Ramos (cell line): Measurements from ENCODE around the gene MICAL2.

Experiments
- in situ Hi-C: fragments of 300-500 bp; cut with MboI; formaldehyde crosslinking; loops from one replicate; pipeline ENCODE4 v1.14.3; 2022; ENCODE audit warnings: low sequenced_read_pairs; ENCODE audit not compliant: unreplicated experiment

Gene MICAL2

DNA sequence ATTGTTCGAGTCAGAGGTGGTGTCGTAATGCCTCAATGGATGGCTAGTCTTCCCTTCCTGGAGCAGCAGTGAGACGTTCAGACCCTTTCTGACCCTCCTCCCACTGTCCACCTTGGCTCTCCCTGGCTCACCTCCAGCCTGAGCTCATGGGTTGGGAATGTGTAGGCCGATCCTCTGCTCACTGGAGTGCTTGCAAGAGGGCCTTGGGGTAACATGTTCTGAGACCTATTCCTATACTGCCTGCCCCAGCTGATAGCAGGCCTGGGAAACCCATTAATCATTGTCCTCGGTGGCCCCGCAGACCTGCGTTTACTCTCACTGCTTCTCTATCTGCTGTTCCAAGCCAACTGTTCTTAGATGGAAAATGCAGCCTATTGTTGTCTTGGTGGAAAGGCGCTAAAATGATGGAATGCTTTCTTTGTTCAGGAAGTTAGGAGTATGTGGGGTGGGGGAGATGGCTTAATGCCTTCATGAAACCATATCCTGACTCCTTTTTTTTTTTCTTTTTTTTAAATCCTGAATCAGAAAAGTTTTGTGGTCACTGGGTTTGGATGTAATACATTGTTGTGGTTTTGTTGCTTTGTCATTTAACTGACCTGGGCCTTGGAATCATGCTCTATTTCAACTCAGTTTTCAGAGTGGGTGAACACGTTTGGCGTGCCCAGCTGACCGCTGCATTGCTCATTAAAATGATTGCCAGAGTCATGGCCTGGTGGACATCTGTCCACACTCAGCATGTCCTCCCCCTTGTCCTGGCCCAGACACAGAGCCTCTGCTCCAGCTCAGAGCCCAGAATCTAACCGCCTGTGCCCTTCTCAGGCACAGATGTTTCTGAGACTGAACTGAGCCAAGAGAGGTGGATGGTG is 72.5 kb downstream of the MICAL2 start:
- in situ Hi-C loops, result no loop called here

- in situ Hi-C loops, result no loop called here
These were observed 73.6 kb downstream of the MICAL2 start for GRCh38 chr11:12183827-12184620.

GRCh38 chr11:12184699-12185098 is 74.3 kb downstream of the MICAL2 start:
- in situ Hi-C loops, result no loop called here

- in situ Hi-C loops, result no loop called here
These were observed 74.8 kb downstream of the MICAL2 start for GRCh38 chr11:12185106-12185690.

DNA sequence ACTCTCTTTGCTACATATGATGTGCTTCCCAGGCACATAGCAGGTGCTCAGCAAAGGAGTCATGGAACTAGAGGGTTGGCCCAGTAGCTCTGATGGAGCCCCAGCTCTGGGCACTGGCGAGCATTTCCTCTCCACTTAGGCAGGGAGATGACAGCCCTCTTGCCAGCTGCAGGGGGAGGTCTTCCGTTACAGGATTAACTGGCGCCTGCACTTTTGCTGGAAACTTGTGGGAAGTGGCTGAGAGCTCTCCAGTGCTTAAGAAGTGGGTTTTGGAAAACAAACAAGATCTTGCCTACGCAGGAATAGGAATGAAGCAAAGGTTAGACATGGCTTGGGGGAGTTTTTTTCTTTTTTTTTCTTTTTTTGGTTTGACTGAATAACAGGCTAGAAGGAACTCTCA is 75.5 kb downstream of the MICAL2 start:
- in situ Hi-C loops, result no loop called here

- in situ Hi-C loops, result no loop called here
These were observed 76.3 kb downstream of the MICAL2 start for GRCh38 chr11:12186701-12187100.

DNA sequence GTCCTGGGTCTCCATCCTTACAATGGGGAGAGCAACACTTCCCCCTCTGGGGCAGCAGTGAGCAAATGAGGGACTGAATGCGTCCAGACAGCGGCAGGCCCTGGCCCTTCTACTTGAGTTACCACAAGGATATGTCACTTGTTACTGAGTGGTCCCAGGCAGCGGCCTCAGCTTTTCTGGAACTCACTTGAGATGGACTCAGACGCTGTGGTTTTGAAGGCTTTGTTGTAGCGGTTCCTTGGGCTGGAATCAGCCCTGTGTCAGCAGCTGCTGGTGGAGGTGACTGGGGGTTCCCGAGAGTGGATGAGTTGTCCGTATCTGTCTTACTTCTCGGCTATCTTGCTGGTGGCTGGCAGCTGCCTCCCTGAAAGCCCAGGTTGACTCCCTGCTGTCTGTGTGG is 77.0 kb downstream of the MICAL2 start:
- in situ Hi-C loops, result no loop called here

DNA sequence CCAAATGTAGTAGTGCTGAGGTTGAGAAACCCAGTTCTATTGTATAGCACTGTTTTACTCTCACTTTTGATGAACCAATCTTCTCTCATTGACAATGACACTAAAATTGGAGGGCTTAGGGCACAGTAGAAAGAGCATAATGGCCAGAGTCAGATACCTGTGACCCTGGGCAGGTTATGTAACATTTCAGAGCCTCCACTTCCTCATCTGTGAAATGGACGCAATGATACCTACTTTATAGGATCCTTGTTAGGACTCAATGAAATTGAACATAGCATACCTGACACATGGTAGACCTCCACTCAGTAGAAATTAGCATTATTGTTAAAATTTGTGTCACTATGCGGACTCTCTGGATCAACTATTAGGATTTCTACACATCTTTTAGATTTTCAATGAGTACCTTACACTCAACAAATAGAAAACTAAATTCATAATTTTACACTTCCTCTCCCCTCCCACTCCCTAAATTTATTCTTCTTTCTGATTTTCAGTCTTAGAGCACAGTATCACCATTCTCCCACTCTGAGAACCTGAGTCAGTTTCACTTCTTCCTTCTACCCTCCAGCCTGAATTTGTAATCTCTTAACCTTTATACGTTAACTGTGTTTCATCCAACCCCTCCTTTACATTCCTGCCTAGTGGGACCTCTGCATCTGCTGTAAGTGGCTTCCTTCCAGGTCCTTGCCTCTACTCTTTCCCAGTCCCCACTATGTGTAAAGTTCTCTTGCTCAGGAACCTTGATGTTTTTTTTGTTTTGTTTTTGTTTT is 78.3 kb downstream of the MICAL2 start:
- in situ Hi-C loops, result no loop called here

GRCh38 chr11:12189543-12190235 is 79.3 kb downstream of the MICAL2 start:
- in situ Hi-C loops, result no loop called here

GRCh38 chr11:12190511-12190910 is 80.1 kb downstream of the MICAL2 start:
- in situ Hi-C loops, result no loop called here

GRCh38 chr11:12192794-12193514 is 82.6 kb downstream of the MICAL2 start:
- in situ Hi-C loops, result no loop called here

GRCh38 chr11:12193515-12194336 is 83.3 kb downstream of the MICAL2 start:
- in situ Hi-C loops, result no loop called here

DNA sequence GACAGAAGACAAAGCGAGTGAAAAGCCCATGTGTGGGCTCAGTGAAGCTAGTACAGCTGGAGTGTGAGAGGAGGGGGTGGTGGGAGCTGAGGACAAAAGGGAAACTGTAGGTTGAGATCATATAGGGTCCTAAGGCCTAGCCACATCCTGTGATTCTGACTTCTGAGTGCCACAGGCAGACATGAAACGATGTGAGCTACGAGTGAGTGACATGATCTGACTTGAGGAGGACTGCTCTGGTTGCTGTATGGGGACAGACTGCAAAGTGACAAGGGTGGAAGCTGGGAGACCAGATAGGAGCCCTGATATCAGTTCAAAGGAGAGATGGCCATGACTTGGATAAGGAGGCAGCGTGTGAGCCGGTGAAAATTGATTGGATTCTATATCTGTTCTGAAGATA is 85.4 kb downstream of the MICAL2 start:
- in situ Hi-C loops, result no loop called here

DNA sequence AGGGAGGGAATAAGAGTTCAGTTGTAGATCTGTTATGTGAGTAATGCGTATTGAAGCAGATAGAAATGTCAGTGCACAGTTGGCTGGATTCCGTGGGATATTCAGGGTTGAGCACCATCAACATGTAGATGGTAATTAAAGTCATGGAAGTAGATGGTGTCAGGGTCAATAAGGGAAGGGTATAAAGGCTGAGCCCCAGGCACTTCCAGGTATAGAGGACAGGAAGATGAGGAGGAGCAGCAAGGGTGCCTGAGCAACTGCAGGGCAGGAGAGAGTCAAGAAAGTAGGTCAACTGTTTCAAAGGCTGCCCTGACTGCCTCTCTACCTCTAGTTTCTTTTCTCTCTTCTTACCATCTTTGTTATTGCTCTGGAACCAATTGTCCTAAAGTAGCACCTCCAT is 85.9 kb downstream of the MICAL2 start:
- in situ Hi-C loops, result no loop called here

DNA sequence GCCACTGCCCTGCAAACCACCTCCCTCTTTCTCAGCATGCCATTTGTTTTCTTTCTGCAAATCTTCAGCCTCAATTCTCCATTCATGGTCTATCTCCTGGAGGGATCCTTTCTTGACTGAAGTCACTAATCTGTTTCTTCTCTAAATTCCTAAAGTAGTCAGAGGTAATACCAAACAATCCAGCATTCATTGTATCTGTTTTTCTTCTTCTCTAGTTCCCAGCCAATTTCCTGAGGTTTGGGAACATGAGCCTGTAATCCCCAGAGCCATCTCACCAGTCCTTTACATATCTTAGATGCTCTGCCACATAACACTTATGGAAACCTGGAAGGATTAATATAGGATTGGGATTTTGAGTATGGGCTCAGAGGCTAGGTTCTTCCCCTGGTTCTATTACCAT is 86.5 kb downstream of the MICAL2 start:
- in situ Hi-C loops, result no loop called here

- in situ Hi-C loops, result no loop called here
These were observed 88.1 kb downstream of the MICAL2 start for GRCh38 chr11:12198251-12199222.

DNA sequence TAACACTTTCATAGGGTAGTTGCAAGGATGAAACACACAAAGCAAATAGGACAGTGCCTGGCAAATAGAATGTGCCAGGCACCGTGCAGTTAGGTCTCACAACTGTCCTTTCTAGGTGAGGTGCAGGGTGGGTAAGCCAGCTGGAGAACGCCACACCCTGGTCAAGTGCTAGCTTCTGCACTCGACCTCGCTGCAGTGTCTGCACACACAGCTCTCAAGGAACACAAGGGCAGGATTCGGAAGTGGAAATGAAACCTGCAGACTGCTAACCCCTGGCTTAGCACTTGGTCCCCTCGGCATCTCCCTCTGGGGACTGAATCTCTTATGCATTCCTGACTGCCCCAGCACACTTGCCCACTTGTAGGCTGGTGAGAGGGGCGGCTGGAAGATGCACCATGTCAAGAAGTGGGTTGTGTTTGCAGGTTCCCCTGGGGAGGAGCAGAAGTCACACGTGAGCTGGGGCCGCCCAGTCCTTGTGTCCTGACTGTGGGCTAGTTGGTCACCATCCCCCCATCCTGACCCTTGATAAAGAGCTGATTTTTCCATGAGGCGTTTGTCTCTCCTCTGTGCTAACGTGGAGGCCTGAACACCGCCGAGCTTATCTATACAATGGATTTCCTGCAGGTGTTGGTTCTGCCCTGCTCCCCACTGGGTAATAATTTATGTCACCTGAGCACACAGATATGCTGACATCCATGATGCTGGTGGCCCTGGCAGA is 89.0 kb downstream of the MICAL2 start:
- in situ Hi-C loops, result no loop called here
